SKM-1 (cell line): ENCODE results near the gene FRMD8.
A peak's percentile ranks its signal among the peaks of the same experiment; 100 is the strongest.

ENCODE experiments used
- DNase-seq: peaks from one replicate; lab custom pipeline; 2025; ENCODE audit not compliant: unreplicated experiment; lab: John Stamatoyannopoulos, UW

The FRMD8 gene

GRCh38 chr11:65386307-65387140, at the start of gene FRMD8:
TSS of gene FRMD8 (plus strand) at chr11:65386637. CDS start at chr11:65387037, 400 bp downstream.
- peak; percentile 54 for DNase-seq

- no peak for DNase-seq
Measured at GRCh38 chr11:65338676-65339075, 47.8 kb upstream of the FRMD8 start.

- no peak for DNase-seq
Measured at GRCh38 chr11:65340226-65340625, 46.2 kb upstream of the FRMD8 start.

GRCh38 chr11:65341856-65342255, 44.6 kb upstream of the FRMD8 start:
- no peak for DNase-seq

GRCh38 chr11:65351511-65351910, 34.9 kb upstream of the FRMD8 start:
- DNase-seq, result no peak

GRCh38 chr11:65352783-65353182, 33.7 kb upstream of the FRMD8 start:
- DNase-seq, result peak; percentile 5

GRCh38 chr11:65353376-65353775, 33.1 kb upstream of the FRMD8 start:
- no peak for DNase-seq

GRCh38 chr11:65353900-65354264, 32.6 kb upstream of the FRMD8 start:
- DNase-seq, result no peak

GRCh38 chr11:65354265-65355012, 32.0 kb upstream of the FRMD8 start, which contains the start of gene TIGD3:
TSS of gene TIGD3 (plus strand) at chr11:65354751. CDS start at chr11:65355809, 1,058 bp downstream.
- DNase-seq, result peak; percentile 92

- DNase-seq, result peak; percentile 43
Measured at GRCh38 chr11:65355013-65355775, 31.2 kb upstream of the FRMD8 start.

GRCh38 chr11:65355776-65356393, 30.6 kb upstream of the FRMD8 start:
- DNase-seq, result no peak

- no peak for DNase-seq
Measured at GRCh38 chr11:65356394-65356972, 30.0 kb upstream of the FRMD8 start.

GRCh38 chr11:65357856-65358356, 28.5 kb upstream of the FRMD8 start:
- DNase-seq, result no peak

GRCh38 chr11:65362320-65362931, 24.0 kb upstream of the FRMD8 start:
- peak; percentile 51 for DNase-seq

- DNase-seq, result no peak
Measured at GRCh38 chr11:65362966-65363365, 23.5 kb upstream of the FRMD8 start.

- no peak for DNase-seq
Measured at GRCh38 chr11:65363770-65364169, 22.7 kb upstream of the FRMD8 start.

GRCh38 chr11:65366340-65366773, 20.1 kb upstream of the FRMD8 start:
- peak; percentile 64 for DNase-seq

- DNase-seq, result no peak
Measured at GRCh38 chr11:65370659-65371049, 15.8 kb upstream of the FRMD8 start.

GRCh38 chr11:65373839-65374580, 12.4 kb upstream of the FRMD8 start:
- DNase-seq, result no peak
